ENCODE measurements around the gene MAX. TPM values are rescaled to one million over a fixed set of nuclear protein-coding genes. Genes with fewer than 3 reads are reported as not detected.

Gene MAX
- total and polyA plus RNA-seq, 2 of the 13 experiments (the other 11 are each of a cell fraction or from before 2014, with no cell fraction given) = 28.5 to 29.3 TPM

DNA sequence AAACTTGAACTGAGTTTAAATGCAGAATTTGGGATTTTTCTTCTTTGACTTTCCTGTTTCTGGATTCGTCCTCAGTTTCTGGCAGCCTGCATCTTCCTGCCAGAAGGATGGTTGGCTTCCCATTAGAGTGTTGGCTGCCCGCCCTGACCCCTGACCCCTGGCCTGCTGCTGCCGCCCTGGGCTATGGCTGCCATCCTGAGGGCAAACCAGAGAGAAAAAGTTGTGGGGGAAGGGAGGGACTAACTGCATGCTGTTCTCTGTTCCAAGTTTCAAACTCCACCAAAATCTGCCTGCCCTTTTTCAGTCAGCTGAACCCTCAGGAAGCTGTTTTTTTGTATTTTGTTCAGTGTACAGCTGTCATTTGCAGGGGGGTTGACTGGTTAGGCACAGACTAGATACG, 67.3 kb downstream of the MAX start:
- Histone ChIP-seq H3K4me3 (replicated peaks in 1 of 3; ENCODE audit: insufficient read depth in 1 of 3, low read depth in 2 of 3, low read length in 3 of 3) (no peak overlapping the region), H4K20me1 (ENCODE audit: insufficient read depth, low read length) (no peaks in the 10 kb centered on the region), H3K4me2 (ENCODE audit: low read depth, low read length) (no peak overlapping the region), H3K27me3 (ENCODE audit: control insufficient read depth in 1 of 2, insufficient read depth in 2 of 2, low read length in 2 of 2) (no peaks in the 10 kb centered on the region), H3K79me2 (ENCODE audit: insufficient read depth, low read length) (no peaks in the 10 kb centered on the region), H3K27ac (ENCODE audit: extremely low read length, insufficient read depth, low read length) (no peak overlapping the region), H3K9ac (ENCODE audit: insufficient read depth, low read depth, low read length) (no peak overlapping the region), H3K4me1 (ENCODE audit: insufficient read depth, low read length) (no peaks in the 10 kb centered on the region), H2AFZ (ENCODE audit: low read length) (no peak overlapping the region), H3K9me3 (ENCODE audit: low read length) (no peaks in the 10 kb centered on the region), H3K36me3 (replicated peaks in 1 of 2; ENCODE audit: control insufficient read depth in 1 of 2, insufficient read depth in 2 of 2, low read length in 2 of 2) (peaks cover 4 to 28% of the 10 kb centered on the region in 2 experiments; a peak in 4 of 5 replicates)
- DNase-seq (ENCODE audit: low spot score) (no peak), ATAC-seq (no peak), FAIRE-seq (no peak)
- CTCF ChIA-PET (ENCODE audit: low intra/inter-chr PET ratio, low total read pairs) = no interaction called here
- POLR2A ChIA-PET = no interaction called here
- intact Hi-C loops (cut with micrococcal nuclease; ENCODE audit: unreplicated experiment) = no loop called here
- in situ Hi-C loops (cut with HindIII; ENCODE audit: extremely low pct_ligation_motif_present, low pct_unique_long_range_greater_than_20kb) = no loop called here
- BruUV-seq (replicated peaks) = no TSS peak
- WGBS (ENCODE audit: low lambda C conversion rate) = 99% methylated on average over 4 of the region's 4 CpGs
- no peak for TF ChIP-seq ARNTL (CRISPR knock-in tag; IDR thresholded peaks at IDR 0.05)
- TF ChIP-seq, protein P1, sequence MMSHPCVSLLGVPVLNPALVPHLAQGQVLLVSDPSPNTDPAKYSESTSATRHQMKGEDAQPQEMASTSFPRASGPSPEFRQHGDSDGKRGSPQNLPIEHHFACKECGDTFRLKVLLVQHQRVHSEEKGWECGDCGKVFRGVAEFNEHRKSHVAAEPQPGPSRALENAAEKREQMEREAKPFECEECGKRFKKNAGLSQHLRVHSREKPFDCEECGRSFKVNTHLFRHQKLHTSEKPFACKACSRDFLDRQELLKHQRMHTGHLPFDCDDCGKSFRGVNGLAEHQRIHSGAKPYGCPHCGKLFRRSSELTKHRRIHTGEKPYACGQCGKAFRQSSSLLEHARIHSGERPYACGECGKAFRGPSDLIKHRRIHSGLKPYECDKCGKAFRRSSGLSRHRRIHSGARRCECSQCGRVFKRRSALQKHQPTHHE (CRISPR knock-in tag; IDR thresholded peaks at IDR 0.05; ENCODE audit: borderline replicate concordance) = no peak
- TF ChIP-seq RAD21 (CRISPR knock-in tag; IDR thresholded peaks at IDR 0.05) = no peak
- no peak for TF ChIP-seq MATR3 (CRISPR knock-in tag; IDR thresholded peaks at IDR 0.05)
- no peak for TF ChIP-seq ZNF644 (CRISPR knock-in tag; IDR thresholded peaks at IDR 0.05; ENCODE audit: low read depth)
- TF ChIP-seq ZNF766 (CRISPR knock-in tag; IDR thresholded peaks at IDR 0.05; ENCODE audit: borderline replicate concordance) = no peak
- TF ChIP-seq, protein P2, sequence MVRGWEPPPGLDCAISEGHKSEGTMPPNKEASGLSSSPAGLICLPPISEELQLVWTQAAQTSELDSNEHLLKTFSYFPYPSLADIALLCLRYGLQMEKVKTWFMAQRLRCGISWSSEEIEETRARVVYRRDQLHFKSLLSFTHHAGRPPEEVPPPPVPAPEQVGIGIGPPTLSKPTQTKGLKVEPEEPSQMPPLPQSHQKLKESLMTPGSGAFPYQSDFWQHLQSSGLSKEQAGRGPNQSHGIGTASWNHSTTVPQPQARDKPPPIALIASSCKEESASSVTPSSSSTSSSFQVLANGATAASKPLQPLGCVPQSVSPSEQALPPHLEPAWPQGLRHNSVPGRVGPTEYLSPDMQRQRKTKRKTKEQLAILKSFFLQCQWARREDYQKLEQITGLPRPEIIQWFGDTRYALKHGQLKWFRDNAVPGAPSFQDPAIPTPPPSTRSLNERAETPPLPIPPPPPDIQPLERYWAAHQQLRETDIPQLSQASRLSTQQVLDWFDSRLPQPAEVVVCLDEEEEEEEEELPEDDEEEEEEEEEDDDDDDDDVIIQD (CRISPR knock-in tag; IDR thresholded peaks at IDR 0.05; ENCODE audit: low read depth) = no peak
- TF ChIP-seq, protein P3, sequence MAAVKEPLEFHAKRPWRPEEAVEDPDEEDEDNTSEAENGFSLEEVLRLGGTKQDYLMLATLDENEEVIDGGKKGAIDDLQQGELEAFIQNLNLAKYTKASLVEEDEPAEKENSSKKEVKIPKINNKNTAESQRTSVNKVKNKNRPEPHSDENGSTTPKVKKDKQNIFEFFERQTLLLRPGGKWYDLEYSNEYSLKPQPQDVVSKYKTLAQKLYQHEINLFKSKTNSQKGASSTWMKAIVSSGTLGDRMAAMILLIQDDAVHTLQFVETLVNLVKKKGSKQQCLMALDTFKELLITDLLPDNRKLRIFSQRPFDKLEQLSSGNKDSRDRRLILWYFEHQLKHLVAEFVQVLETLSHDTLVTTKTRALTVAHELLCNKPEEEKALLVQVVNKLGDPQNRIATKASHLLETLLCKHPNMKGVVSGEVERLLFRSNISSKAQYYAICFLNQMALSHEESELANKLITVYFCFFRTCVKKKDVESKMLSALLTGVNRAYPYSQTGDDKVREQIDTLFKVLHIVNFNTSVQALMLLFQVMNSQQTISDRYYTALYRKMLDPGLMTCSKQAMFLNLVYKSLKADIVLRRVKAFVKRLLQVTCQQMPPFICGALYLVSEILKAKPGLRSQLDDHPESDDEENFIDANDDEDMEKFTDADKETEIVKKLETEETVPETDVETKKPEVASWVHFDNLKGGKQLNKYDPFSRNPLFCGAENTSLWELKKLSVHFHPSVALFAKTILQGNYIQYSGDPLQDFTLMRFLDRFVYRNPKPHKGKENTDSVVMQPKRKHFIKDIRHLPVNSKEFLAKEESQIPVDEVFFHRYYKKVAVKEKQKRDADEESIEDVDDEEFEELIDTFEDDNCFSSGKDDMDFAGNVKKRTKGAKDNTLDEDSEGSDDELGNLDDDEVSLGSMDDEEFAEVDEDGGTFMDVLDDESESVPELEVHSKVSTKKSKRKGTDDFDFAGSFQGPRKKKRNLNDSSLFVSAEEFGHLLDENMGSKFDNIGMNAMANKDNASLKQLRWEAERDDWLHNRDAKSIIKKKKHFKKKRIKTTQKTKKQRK (IDR thresholded peaks at IDR 0.05; ENCODE audit: low read length) = no peak
- TF ChIP-seq ZNF607 (CRISPR knock-in tag; IDR thresholded peaks at IDR 0.05; ENCODE audit: borderline replicate concordance) = no peak
- TF ChIP-seq MTA1 (CRISPR knock-in tag; IDR thresholded peaks at IDR 0.05; ENCODE audit: borderline replicate concordance) = no peak
- TF ChIP-seq ZNF20 (CRISPR knock-in tag; IDR thresholded peaks at IDR 0.05) = no peak
- no peak for TF ChIP-seq ZNF263 (CRISPR knock-in tag; IDR thresholded peaks at IDR 0.05)
- no peak for TF ChIP-seq FOXC1 (CRISPR knock-in tag; IDR thresholded peaks at IDR 0.05; ENCODE audit: borderline replicate concordance)

All from HepG2 (cell line).